ENCODE data around the gene PACS2.

Gene PACS2

GRCh38 chr14:105423488-105424195 lies 109.1 kb downstream of the PACS2 start:
- no peak for DNase-seq (ENCODE audit: low read depth)

GRCh38 chr14:105424861-105425260 lies 110.3 kb downstream of the PACS2 start:
- no peak for DNase-seq (ENCODE audit: low read depth)

GRCh38 chr14:105425823-105426247 lies 111.3 kb downstream of the PACS2 start:
- DNase-seq (ENCODE audit: low read depth) = no peak

GRCh38 chr14:105426416-105427130 lies 112.0 kb downstream of the PACS2 start:
- DNase-seq (ENCODE audit: low read depth) = no peak

- no peak for DNase-seq (ENCODE audit: low read depth)
Measured at GRCh38 chr14:105427412-105427811, 112.9 kb downstream of the PACS2 start.

GRCh38 chr14:105427936-105428485 lies 113.5 kb downstream of the PACS2 start:
- DNase-seq (ENCODE audit: low read depth) = no peak

- DNase-seq (ENCODE audit: low read depth) = no peak
Measured at GRCh38 chr14:105430042-105430441, 115.5 kb downstream of the PACS2 start.

- peak; percentile 82 for DNase-seq (ENCODE audit: low read depth)
Measured at GRCh38 chr14:105430565-105430964, 116.0 kb downstream of the PACS2 start.

GRCh38 chr14:105431256-105431655 lies 116.7 kb downstream of the PACS2 start:
- no peak for DNase-seq (ENCODE audit: low read depth)

- DNase-seq (ENCODE audit: low read depth) = no peak
Measured at GRCh38 chr14:105432657-105433056, 118.1 kb downstream of the PACS2 start.

- DNase-seq (ENCODE audit: low read depth) = no peak
Measured at GRCh38 chr14:105433161-105433605, 118.6 kb downstream of the PACS2 start.

- DNase-seq (ENCODE audit: low read depth) = no peak
Measured at GRCh38 chr14:105436402-105436801, 121.9 kb downstream of the PACS2 start.

- no peak for DNase-seq (ENCODE audit: low read depth)
Measured at GRCh38 chr14:105436891-105437722, 122.6 kb downstream of the PACS2 start.

GRCh38 chr14:105437723-105438500 lies 123.4 kb downstream of the PACS2 start:
- DNase-seq (ENCODE audit: low read depth) = no peak

GRCh38 chr14:105439179-105439578 lies 124.6 kb downstream of the PACS2 start:
- no peak for DNase-seq (ENCODE audit: low read depth)

- no peak for DNase-seq (ENCODE audit: low read depth)
Measured at GRCh38 chr14:105439710-105440553, 125.4 kb downstream of the PACS2 start.

- DNase-seq (ENCODE audit: low read depth) = no peak
Measured at GRCh38 chr14:105440554-105440900, 126.0 kb downstream of the PACS2 start.

- DNase-seq (ENCODE audit: low read depth) = no peak
Measured at GRCh38 chr14:105440992-105441391, 126.4 kb downstream of the PACS2 start.

GRCh38 chr14:105442125-105442524 lies 127.6 kb downstream of the PACS2 start:
- DNase-seq (ENCODE audit: low read depth) = no peak

GRCh38 chr14:105442834-105443233 lies 128.3 kb downstream of the PACS2 start:
- no peak for DNase-seq (ENCODE audit: low read depth)

- DNase-seq (ENCODE audit: low read depth) = no peak
Measured at GRCh38 chr14:105444859-105445258, 130.3 kb downstream of the PACS2 start.

Measured in HS-5 (cell line).